HG02642 (cell line): ENCODE measurements around the gene ASB13.

Experiments used
- ATAC-seq: cut with Tn5 transposase; IDR thresholded peaks from one replicate; pipeline ENCODE4 v1.9.1; 2021; ENCODE audit warnings: mild to moderate bottlenecking; ENCODE audit not compliant: unreplicated experiment, poor library complexity

Gene ASB13

GRCh38 chr10:5670662-5671375, 4.4 kb upstream of the ASB13 start:
- no peak for ATAC-seq

- no peak for ATAC-seq
Observed at GRCh38 chr10:5669604-5670003, 3.2 kb upstream of the ASB13 start.

- no peak for ATAC-seq
Observed at GRCh38 chr10:5668429-5668828, 2.0 kb upstream of the ASB13 start.

GRCh38 chr10:5666841-5667630, 641 bp upstream of the ASB13 start:
- ATAC-seq, result peak; percentile 4

GRCh38 chr10:5665373-5666007, 905 bp downstream of the ASB13 start:
- ATAC-seq, result peak; percentile 7

GRCh38 chr10:5663692-5664427, 2.5 kb downstream of the ASB13 start:
- ATAC-seq, result no peak

- no peak for ATAC-seq
Observed at GRCh38 chr10:5662708-5663579, 3.5 kb downstream of the ASB13 start.

- ATAC-seq, result no peak
Observed at GRCh38 chr10:5661043-5661442, 5.4 kb downstream of the ASB13 start.

- no peak for ATAC-seq
Observed at GRCh38 chr10:5659702-5660528, 6.5 kb downstream of the ASB13 start.

GRCh38 chr10:5658871-5659618, 7.3 kb downstream of the ASB13 start:
- no peak for ATAC-seq

- ATAC-seq, result no peak
Observed at GRCh38 chr10:5656737-5657579, 9.4 kb downstream of the ASB13 start.

GRCh38 chr10:5655121-5655520, 11.3 kb downstream of the ASB13 start:
- ATAC-seq, result no peak

GRCh38 chr10:5654218-5654755, 12.1 kb downstream of the ASB13 start:
- ATAC-seq, result no peak

- ATAC-seq, result no peak
Observed at GRCh38 chr10:5652746-5653145, 13.6 kb downstream of the ASB13 start.

- no peak for ATAC-seq
Observed at GRCh38 chr10:5651388-5651764, 15.0 kb downstream of the ASB13 start.

GRCh38 chr10:5650664-5651387, 15.6 kb downstream of the ASB13 start:
- ATAC-seq, result no peak
